GM04504 (cell line): ENCODE results near the gene SLC50A1.
A peak's percentile ranks its signal among the peaks of the same experiment; 100 is the strongest.
"Not testable (repeated sequence)": the region's sequence is repeated elsewhere in the genome, so short reads cannot be mapped to it uniquely, and the experiment has no call there.

ENCODE experiments used
- DNase-seq: peaks from one replicate; pipeline ENCODE4 v3.0.0-alpha.2; 2012; ENCODE audit warnings: low read depth

The SLC50A1 gene

DNA sequence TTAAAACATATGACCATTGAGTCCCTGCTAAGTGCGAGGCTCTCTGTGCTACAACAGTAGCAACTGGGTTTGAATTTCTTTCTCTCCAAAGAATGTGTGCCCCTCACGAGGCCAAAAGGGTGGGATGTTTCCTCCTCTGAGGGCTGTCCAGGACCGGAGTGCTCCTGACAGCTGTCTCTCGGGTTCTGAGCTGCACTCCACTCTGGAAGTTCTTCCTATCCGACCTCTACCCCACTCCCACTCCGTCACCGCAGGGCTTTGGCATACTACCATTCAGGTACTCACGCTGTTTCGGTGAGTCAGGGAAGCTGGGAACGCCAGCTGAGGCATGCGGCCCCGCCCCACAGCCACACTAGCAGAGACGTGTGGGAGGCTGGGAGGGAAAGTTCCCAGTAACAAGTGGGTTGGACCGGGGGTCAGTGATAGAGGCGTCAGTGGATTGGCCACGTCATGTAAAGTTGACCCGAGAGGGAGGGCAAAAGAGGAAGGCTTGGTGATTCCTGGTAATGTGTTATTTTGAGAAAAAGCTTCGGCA, 705 bp upstream of the SLC50A1 start:
- peak; percentile 85 for DNase-seq

DNA sequence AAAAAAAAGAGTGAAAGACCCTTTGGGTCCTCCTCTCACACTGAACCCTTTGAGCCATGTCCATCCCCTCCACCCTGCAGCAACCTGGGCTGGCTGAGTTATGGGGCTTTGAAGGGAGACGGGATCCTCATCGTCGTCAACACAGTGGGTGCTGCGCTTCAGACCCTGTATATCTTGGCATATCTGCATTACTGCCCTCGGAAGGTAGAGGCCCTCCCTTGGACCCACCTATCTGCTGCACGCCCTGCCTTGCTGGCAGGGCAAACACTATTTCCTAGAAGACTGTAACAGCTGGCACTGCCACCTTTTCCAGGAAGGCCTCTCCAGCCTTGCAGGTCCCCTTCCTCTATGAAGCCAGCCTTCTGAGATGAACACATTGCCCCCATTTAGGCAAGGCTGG, 1.1 kb downstream of the SLC50A1 start:
- no peak for DNase-seq

DNA sequence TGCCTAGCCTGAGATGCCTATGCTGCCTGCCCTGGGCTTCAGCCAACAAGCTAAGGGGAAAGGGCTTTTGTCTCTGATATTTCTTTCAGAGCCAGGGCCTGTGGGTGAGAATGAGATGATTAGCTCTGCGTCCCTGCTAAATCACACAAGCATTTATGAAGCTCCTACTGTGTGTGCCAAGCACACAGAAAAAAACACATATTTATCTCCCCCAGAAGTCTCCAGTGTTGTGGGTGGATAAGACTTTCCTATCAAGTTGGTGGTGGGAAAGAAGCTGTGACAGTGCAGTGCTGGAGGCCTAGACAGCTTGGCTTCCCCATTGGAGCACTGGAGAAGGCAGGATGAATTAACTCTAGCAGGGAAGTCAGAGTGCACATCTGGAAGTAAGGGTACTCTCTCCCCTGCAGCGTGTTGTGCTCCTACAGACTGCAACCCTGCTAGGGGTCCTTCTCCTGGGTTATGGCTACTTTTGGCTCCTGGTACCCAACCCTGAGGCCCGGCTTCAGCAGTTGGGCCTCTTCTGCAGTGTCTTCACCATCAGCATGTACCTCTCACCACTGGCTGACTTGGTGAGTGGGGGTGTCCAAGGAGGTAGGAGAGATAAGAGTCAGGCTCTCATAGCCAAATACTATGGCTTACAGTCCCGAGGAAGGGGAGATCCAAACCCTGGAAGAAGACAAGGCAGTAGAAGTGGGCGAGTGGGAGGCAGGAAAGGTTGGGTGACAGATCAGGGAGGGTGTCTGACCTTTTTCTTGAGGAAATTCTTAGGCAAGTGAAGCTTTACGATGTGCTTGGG, 1.7 kb downstream of the SLC50A1 start:
- DNase-seq, result no peak

DNA sequence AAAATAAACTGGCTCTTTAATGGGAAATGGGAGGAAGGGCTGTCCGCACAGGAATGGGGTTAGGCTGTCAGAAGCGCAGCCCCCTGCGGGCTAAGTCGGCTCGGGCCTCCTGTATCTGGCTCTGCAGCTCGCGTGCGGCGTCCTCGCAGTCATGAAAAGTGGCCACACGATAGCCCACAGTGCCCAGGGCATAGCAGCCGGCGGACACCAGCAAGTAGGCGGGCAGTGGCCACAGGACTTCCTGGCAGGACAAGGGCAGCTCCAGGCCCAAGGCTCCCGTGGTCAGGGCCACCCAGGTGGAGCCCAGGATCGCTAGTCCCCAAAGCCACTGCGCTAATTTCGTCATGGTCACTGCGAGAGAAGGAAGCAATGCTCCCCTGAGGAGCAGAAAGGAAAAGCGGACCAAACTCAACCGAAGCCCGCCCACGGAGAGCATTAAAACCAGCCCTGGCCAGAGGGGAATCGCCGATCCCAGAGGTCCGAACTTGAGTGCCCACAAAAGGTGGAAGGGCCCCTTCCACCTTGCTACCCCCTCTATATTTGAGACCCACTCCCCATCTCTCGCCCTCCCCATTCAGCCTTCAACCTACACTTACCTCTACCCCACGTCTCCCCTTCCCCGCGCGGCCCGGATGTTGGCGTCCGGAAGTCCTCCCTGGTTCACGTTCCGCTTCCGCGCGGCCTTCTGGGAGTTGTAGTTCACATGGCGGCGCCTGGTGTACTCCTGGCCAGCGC, 4.4 kb downstream of the SLC50A1 start, which contains the start of gene DPM3:
Gene DPM3, minus strand, starts transcription at position 637 of the 735 bp plus-strand sequence. Its CDS starts 291 bp downstream, at position 346.
- peak; percentile 31 for DNase-seq

DNA sequence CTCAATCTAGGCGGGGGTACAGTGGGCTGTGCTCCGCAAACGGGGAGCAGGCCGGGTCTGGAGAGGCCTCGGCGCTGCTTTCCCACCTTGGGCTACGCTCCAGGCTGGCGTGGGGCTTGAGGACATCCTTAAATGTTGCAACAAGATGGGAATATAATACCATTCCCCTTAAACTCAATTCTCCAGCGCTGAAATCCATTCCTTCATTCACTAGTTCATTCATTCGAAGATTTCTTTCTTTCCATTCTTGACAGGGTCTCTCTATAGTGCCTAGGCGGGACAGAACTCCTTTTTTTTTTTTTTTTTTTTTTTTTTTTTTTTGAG, 4.9 kb downstream of the SLC50A1 start:
- DNase-seq, result no peak

DNA sequence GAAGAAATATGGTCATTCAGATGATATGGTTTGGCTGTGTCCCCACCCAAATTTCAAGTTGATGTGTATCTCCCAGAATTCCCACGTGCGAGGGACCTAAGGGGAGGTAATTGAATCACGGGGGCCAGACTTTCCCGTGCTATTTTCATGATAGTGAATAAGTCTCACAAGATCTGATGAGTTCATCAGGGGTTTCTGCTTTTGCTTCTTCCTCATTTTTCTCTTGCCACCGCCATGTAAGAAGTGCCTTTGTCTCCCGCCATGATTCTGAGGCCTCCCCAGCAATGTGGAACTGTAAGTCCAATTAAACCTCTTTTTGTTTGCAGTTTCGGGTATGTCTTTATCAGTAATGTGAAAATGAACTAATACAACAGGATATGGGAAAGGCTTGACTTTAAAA, 6.1 kb downstream of the SLC50A1 start:
- no peak for DNase-seq

DNA sequence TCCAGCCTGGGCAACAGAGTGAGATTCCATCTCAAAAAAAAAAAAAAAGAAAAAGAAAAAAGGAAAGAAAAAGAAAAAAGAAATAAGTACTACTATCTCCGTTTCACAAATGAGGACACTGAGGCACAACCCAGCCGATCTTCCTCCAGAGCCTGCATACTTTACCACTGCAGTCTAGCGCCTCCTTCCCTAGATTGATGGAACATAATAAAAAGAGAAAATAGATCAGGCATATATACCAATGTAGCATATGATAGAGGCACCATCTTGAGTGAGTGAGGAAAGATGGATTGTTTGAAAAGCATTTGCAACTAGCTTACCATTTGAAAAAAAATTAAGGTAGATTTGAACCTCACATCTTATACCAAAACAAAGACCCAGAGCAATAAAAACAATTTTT, 9.8 kb downstream of the SLC50A1 start:
- no peak for DNase-seq

DNA sequence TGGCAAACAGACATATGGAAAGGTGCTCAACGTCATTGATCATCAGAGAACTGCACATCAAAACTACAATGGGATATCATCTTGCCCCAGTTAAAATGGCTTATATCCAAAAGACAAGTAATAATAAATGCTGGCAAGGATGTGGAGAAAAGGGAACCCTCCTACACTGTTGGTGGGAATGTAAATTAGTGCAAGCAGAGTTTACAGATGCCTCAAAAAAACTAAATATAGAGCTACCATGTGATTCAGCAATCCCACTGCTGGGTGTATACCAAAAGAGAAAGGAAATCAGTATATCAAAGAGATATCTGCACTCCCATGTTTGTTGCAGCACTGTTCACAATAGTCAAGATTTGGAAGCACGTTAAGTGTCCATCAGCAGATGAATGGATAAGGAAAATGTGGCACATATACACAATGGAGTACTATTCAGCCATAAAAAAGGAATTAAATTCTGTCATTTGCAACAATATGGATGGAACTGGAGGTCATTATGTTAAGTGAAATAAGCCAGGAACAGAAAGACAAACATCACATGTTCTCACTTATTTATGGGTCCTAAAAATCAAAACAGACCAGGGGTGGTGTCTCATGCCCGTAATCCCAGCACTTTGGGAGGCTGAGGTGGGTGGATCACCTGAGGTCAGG, 20.5 kb downstream of the SLC50A1 start:
- DNase-seq, result not testable (repeated sequence)

DNA sequence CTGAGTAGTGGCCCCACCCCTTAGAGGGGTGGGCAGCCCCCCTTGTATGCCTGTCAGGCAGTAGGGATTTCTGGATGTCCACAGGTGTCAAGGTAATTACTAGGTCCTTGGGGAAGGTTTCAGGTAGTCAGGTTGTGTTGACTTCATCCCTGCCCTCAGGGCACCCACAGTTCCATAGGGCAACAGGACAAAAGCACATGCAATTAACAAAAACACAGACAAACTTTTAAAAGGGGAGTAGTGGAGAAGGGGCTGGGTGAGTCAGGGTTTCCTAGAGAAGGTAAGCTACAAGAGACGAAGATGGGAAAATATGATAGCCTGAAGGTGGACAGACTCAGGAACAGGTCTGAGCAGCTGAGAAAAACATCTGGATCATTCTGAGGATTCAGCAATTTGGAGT, 23.3 kb downstream of the SLC50A1 start:
- no peak for DNase-seq

DNA sequence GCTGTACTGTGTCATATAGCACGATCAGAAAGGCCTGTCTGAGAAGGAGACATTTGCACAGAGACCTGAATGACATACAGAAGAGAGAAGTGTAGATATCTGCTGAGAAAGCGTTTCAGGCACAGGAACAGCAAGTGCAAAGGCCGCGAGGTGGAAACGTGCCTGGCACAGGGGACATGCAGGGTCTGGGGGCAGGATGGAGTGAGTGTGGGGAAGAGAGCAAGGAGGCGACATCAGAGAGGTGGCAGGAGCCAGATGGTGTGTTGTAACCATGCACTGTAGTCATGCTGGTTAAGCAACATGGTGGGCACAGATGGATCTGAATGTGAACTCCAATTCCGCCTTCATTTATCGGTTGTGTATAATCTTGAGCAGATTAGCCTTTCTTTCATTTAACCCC, 24.5 kb downstream of the SLC50A1 start:
- DNase-seq, result no peak

DNA sequence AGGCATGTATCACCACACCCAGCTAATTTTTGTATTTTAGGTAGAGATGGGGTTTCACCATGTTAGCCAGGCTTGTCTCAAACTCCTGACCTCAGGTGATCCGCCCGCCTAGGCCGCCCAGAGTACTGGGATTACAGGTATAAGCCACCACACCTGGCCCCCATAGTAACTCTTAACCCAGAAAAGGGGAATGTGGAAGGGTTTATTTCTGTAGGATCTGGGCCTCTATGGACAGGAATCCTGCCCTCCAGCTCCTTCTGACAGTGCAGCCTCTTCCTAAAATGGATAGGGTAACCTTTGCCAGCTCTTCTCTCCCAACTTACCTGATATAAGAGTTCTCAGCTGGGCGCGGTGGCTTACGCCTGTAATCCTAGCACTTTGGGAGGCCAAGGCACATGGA, 27.0 kb downstream of the SLC50A1 start:
- DNase-seq, result not testable (repeated sequence)

DNA sequence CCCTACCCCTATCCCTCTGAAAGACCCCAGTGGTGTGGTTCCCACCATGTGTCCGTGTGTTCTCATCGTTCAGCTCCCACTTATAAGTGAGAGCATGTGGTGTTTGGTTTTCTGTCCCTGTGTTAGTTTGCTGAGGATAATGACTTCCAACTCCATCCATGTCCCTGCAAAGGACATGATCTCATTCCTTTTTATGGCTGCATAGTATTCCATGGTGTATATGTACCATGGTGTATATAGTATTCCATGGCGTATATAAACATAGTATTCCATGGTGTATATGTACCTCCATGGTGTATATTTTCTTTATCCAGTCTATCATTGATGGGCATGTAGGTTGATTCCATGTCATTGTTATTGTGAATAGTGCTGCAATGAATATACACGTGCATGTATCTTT, 28.1 kb downstream of the SLC50A1 start:
- DNase-seq, result not testable (repeated sequence)

DNA sequence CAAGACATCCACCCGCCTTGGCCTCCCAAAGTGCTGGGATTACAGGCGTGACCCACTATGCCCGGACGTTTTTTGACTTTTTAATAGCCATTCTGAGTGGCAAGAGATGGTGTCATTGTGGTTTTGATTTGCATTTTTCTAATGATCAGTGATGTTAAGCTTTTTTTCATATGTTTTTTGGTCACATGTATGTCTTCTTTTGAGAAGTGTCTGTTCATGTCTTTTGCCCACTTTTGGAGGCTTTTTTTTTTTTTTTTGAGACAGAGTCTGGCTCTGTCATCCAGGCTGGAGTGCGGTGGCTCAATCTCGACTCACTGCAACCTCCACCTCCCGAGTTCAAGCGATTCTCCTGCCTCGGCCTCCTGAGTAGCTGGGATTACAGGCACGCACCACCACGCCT, 29.0 kb downstream of the SLC50A1 start:
- DNase-seq, result not testable (repeated sequence)

DNA sequence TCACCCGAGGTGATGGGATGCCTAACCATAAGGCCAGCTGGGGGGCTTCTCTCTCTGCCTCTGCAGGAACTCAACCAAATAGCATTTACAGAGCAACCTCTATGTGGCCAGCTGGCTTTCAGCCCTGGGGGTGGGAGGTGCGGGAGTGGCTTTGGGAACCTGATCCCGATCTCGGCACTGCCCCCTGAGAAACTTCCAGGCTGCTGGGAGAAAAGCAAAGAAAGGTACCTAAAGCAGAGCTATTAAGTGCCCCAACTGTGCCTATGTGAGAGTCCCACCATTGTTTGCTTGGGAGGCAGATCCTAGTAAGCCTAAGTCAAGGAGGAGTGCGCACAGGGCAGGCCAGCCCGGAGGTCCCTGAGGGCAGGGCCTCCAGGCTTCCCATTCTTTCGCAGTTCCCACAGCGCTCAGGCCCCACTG, 30.4 kb downstream of the SLC50A1 start:
- DNase-seq, result no peak

DNA sequence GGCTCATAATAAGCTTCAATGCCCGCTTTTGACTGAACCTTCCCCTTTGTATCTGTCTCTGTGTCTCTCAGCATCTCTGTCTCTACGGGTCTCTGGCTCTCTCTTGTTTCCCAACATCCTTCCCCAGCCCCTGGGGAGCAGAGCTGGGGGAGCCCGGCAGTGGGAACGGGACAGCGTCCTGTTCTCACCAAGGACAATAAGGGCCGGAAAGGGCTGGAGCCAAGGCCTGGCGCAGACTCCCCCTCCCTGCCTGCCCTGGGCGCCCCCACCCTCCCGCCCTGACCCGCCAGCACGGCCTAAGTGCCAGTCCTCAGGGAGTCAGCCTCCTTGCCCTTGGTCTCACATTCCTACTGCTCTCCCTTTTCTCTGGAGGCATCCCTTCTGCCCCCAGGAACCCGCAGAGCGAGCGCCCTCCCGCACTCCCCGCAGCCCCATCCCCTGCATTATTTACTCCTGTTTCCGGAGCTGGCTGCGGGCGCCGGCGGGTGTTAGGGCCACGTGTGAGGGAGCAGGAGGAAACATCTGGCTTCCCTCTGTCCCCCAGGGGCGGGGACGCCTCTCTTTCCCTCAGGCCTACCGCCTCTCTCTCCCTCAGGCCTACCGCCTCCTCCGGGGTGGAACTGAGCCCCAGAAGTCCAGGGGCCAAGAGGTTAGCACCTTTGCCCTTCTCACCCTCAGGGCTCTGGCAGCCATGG, 31.0 kb downstream of the SLC50A1 start:
- no peak for DNase-seq

DNA sequence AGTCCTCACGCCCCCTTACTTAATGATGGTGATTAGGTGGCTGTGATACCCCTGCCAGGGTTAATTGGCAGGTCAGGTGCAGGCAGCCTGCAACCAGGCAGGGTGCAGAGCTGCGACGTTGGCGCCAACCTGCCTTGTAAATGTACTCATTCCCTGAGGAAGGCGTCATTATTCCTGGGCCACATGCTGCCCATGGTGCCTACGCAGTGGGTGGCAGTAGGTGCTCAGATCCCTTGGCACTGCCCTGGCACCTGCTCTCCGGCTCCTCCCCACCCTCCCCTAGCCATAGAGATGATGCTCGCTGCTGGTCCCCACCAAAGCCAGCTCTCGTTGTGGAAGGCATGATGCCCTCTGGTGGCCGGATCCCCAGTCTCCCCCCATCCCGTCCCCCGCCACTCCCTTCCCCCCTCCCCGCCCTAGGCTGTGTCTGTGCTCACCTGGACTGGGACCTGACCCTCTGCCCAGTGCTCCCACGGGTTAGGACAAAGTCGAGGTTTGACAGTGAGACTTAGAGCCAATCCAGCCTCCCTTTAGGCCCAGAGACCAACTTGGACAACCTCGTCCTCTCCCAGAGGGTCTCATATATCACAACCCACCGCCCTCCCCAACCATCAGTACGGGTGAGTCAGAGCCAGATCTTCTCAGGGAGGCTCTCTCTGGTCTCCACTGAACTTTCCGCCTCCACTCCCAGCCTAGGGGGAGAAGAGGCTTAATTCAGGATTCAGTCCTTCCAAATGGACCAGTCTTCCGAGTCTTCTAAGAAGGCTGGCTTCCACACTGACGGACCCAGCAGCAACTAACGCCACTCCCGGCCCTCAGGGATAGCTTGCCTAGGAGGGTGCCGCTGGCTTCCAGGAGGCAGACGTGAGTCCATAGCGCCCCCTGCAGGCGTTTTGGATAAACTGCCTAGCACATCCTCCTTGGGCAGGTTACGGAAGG, 31.8 kb downstream of the SLC50A1 start:
- DNase-seq, result peak; percentile 50

DNA sequence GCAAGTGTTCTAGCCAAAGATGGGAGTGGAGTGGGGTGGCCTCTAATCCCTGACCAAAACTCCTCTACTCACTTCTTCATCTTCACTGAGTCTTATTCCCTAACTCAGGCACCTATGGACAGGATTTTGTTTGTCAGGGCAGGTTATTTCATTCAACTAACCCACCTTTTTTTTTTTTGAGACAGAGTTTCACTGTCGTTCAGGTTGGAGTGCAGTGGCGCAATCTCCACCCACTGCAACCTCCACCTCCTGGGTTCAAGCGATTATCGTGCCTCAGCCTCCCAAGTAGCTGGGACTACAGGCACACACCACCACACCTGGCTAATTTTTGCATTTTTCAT, 32.4 kb downstream of the SLC50A1 start:
- not testable (repeated sequence) for DNase-seq

DNA sequence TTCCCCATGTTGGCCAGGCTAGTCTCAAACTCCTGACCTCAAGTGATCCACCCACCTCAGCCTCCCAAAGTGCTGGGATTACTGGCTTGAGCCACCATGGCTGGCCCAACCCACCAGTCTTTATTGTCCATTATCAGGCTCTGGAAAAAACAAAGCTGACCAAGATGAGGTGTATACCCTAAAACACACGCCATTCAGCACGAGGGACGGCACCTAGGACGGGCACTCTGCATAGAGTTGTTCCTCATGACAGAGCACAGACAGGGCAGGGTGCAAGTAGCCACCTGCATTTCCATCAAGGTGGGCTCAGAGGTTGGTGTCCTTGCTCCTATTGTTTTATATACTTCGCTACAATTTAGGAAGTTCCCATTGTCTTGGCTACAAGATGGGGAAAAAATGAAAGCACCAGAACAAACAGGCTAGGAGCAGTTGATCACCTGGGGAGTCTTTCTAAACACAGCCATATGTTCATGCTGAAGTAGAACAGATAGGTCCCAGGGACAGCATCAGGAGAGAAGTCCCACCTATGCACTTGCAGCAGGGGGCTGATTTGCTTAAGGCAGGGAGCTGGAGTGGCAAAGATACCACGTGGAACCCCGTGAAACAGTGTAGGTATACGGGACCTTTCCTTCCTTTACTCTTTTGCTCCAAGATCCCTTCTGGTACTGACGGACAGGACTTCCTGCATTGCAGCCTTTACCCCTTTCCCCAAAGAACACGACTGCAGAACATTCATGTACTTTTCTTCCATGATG, 33.0 kb downstream of the SLC50A1 start:
- no peak for DNase-seq

DNA sequence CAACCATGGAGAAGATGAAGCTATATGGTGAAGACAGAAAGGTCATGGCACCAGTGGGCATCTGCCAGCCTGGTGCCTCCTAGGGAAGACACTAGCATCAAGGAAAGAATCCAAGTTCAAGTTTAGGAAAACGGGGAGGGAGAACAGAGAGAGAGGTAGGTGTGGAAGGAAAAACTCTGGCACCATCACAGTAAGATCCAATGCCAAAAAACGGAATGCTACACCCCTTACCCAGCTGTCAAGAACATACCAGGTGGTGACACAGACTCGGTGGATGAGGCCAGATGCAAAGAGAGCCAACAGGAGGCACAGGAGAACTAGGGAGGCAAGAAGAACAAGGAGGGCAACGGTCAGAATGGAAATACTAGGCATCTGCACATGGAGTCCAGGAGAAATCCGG, 33.9 kb downstream of the SLC50A1 start:
- no peak for DNase-seq

DNA sequence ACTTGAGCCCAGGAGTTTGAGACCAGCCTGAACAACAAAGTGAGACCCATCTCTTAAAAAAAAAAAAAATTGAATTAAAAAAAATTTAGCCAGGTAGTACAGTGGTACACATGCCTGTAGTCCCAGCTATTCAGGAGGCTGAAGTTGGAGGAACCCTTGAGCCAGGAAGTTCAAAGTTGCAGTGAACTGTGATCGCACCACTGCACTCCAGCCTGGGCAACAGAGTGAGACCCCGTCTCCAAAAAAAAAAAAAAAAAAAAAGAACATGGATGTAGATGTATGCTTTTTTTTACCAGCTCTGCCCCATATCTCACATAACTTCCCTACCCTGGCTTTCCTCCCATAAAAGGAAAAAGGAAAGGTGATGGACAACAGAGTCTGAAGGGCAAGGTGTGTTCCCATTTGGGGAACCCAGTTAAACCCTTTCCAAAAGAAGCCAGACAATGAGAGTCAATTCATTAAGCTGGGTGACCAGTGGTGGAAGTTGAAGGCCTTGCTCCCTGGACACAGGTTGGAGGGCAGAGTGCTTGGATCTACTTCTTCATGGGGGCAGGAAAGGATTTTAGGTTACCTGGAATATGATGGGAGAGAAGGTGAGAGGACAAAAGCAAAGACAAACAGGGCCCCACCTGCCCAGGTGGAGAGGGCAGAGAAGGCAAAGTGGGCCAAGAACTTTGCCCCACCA, 34.6 kb downstream of the SLC50A1 start:
- DNase-seq, result no peak
